ENCODE results near the gene IGFL3. TPM values are rescaled to one million over a fixed set of nuclear protein-coding genes. Genes with fewer than 3 reads are reported as not detected.

Gene IGFL3
- polyA plus RNA-seq, 1 of the 3 experiments (the other 2 are of a cell fraction): not detected

- TF ChIP-seq NRF1 (IDR thresholded peaks at IDR 0.05; ENCODE audit: low read depth, low read length): no peak
- peak; percentile 63 for TF ChIP-seq RAD21 (IDR thresholded peaks at IDR 0.05; ENCODE audit: low read length)
- no peak for TF ChIP-seq JUND (IDR thresholded peaks at IDR 0.05)
- TF ChIP-seq SMC3 (IDR thresholded peaks at IDR 0.05; ENCODE audit: low read depth, low read length): peak; percentile 81
Observed at GRCh38 chr19:46081928-46082727, 42.4 kb downstream of the IGFL3 start (continued).

- Histone ChIP-seq H3K4me1 (ENCODE audit: control insufficient read depth in 1 of 2, insufficient read depth in 2 of 2, low read depth in 1 of 2, low read length in 1 of 2) (peaks cover 8 to 29% of the 10 kb centered on the region in 2 experiments; a peak in 2 of 4 replicates), H3K79me2 (ENCODE audit: insufficient read depth) (no peaks in the 10 kb centered on the region), H3K9me2 (no peaks in the 10 kb centered on the region), H3K27me3 (ENCODE audit: insufficient read depth) (peaks cover 17% of the 10 kb centered on the region), H3F3A (replicated peaks; ENCODE audit: insufficient read depth) (peaks cover 29% of the 10 kb centered on the region), H3K4me2 (peak overlapping the region; percentile 20; the same call in 1 of the 2 replicates), H3K36me3 (replicated peaks in 1 of 2; ENCODE audit: control insufficient read depth in 1 of 2, insufficient read depth in 2 of 2, low read length in 1 of 2) (no peaks in the 10 kb centered on the region), H2AFZ (ENCODE audit: low read depth) (no peak overlapping the region), H3K27ac (ENCODE audit: low read depth in 2 of 2, low read length in 1 of 2) (peak overlapping the region in 1 of 2 experiments; percentile 44; a peak in 1 of 4 replicates), H4K20me1 (ENCODE audit: insufficient read depth) (no peaks in the 10 kb centered on the region), H3K4me3 (ENCODE audit: low read depth in 2 of 2, low read length in 1 of 2) (no peak overlapping the region), H3K9ac (no peak overlapping the region), H3K9me3 (peaks cover 3% of the 10 kb centered on the region; the same call in 1 of the 2 replicates)
- no peak for DNase-seq
- ChIA-PET CTCF (interaction anchor here (1.0 to 10.3 kb wide), 5 partner anchors 20 to 186 kb away, joined by 3 to 132 read pairs (median 25); no protein-coding TSS in a partner anchor), POLR2A (no interaction called here)
- 20% methylated on average over 2 of the region's 3 CpGs for WGBS (ENCODE audit: low lambda C conversion rate)
- 0 out of 2 replicates have a peak, but pooled peaks have one; percentile 78 for TF ChIP-seq ZBTB33 (IDR thresholded peaks at IDR 0.05; ENCODE audit: borderline replicate concordance, low read depth)
- no peak for TF ChIP-seq SMC3 (IDR thresholded peaks at IDR 0.05; ENCODE audit: low read depth, low read length)
- TF ChIP-seq USF1 (IDR thresholded peaks at IDR 0.05; ENCODE audit: borderline replicate concordance, low read depth): no peak
- peak; percentile 70 for TF ChIP-seq POLR2AphosphoS5 (IDR thresholded peaks at IDR 0.05; ENCODE audit: low read depth, low read length)
- TF ChIP-seq GATA2 (CRISPR knock-in tag; IDR thresholded peaks at IDR 0.05): no peak
- TF ChIP-seq RAD21 (IDR thresholded peaks at IDR 0.05; ENCODE audit: low read length): no peak
- peak in 1 of 2 experiments; percentile 82; a peak in 1 of 4 replicates for TF ChIP-seq EP300 (IDR thresholded peaks at IDR 0.05; ENCODE audit: borderline replicate concordance in 1 of 2, low read depth in 1 of 2, low read length in 1 of 2)
- TF ChIP-seq MXI1 (IDR thresholded peaks at IDR 0.05; ENCODE audit: low read depth, low read length): no peak
- peak; percentile 51 for TF ChIP-seq ELF1 (IDR thresholded peaks at IDR 0.05)
- TF ChIP-seq YY1 (IDR thresholded peaks at IDR 0.05; ENCODE audit: low read depth): no peak
- no peak for TF ChIP-seq IRF3 (IDR thresholded peaks at IDR 0.05; ENCODE audit: low read depth, low read length)
- peak; percentile 51; the same call in 1 of the 2 replicates for TF ChIP-seq RXRA (IDR thresholded peaks at IDR 0.05; ENCODE audit: borderline replicate concordance, low read depth)
- TF ChIP-seq REST (IDR thresholded peaks at IDR 0.05; ENCODE audit: low read depth, low read length): peak; percentile 62; the same call in 1 of the 2 replicates
- peak; percentile 69; the same call in 1 of the 2 replicates for TF ChIP-seq FOSL2 (IDR thresholded peaks at IDR 0.05; ENCODE audit: borderline replicate concordance, low read depth)
- no peak for TF ChIP-seq FOXJ3 (CRISPR knock-in tag; IDR thresholded peaks at IDR 0.05)
- TF ChIP-seq TEAD4 (IDR thresholded peaks at IDR 0.05; ENCODE audit: borderline replicate concordance, insufficient read depth): peak; percentile 93
- TF ChIP-seq PBX3 (IDR thresholded peaks at IDR 0.05): peak; percentile 93
- TF ChIP-seq SIN3A (IDR thresholded peaks at IDR 0.05; ENCODE audit: borderline replicate concordance, low read depth, low read length): peak; percentile 68; the same call in 1 of the 2 replicates
- TF ChIP-seq NFIC (IDR thresholded peaks at IDR 0.05; ENCODE audit: borderline replicate concordance): peak; percentile 96
- no peak for TF ChIP-seq GABPA (IDR thresholded peaks at IDR 0.05; ENCODE audit: low read depth)
- peak; percentile 78 for TF ChIP-seq JUND (IDR thresholded peaks at IDR 0.05)
Observed at GRCh38 chr19:46080561-46080960, 43.9 kb downstream of the IGFL3 start.

All from SK-N-SH (cell line).